Measurements from ENCODE around the gene MYLK.

MYLK gene

DNA sequence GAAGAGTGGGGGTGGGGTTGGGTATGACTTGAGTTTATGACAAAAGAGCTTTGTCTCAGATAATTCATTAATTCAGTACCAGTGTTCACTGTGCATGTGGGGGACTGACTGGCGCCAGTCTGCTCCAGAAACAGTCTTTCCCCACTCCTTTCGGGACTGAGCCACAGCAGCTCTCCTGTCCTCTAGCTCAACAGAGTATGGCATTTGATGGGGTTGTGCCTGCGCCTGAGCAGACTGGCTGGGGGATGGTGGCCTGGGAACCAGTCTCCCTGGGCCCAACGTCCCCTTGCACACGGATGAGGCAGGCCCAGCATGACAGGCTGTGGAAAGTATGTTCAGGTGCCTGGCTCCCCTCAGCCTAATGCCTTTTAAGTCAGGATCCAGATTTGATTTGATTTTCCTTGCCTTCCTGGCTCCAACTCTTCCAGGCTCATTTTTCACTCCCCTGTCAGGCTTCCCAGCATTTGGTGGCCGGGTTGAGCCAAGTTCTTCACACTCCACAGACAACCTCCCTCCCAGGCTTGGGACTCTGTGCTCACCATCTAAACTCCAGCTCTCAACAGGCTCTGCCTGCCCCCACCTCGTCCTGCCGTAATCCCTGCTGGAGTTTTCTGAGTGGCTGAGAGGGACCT, 105.0 kb downstream of the MYLK start:
- intact Hi-C loops (cut with DNase I) = no loop called here
- DNase-seq = peak in 2 of 10 donors; percentile 42 to 48

DNA sequence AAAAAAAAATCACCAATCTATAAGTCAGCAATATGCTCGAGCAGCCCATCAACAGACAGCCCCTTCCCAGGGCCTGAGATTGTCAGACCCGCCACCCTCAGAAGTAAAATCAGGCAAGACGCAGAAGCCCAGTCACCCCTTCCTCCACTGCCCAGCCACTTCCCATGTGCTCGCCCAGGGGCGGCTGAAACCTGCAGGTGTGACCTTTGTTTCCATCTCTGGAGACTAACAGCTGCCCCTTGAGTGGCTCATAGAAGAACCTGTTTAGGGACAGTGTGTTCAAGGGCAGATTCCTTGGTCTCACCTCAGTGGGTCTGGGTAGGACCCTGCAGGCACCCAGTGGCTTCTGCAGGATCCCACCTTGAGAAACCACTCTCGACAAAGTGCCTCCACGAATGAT, 105.6 kb downstream of the MYLK start:
- intact Hi-C loops (cut with DNase I) = no loop called here
- DNase-seq = no peak

DNA sequence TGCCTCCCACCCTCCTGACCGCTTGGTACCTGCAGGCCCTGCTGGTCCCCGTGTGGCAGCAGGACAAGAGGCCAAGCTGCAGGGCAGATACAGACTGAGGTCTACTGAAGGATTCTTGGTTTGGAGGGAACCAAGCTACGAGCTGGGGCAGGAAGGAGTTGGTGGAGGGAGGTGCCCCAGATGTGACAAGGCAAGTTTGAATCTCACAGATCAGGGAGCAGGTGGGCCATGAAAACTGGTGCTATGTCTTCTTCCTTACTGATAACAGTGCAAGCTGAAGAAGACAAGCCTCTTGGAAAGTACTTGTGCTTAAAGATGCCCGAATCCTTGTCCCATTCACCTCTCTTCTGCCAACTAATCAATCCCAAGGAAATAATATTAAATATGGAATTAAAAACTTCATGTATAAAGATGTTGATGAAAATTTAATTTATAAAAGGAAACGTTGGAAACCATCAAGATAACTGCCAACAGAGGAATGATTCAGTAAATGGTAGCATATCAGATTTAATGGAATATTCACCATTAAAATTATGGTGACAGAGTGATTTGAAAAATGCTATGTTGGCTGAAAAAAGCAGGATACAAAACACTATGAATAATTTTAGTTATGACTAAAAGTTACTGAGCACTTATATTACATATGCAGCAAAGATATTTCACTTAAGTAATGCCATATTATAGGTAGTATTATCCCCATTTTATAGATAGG, 107.9 kb downstream of the MYLK start:
- intact Hi-C loops (cut with DNase I) = no loop called here

DNA sequence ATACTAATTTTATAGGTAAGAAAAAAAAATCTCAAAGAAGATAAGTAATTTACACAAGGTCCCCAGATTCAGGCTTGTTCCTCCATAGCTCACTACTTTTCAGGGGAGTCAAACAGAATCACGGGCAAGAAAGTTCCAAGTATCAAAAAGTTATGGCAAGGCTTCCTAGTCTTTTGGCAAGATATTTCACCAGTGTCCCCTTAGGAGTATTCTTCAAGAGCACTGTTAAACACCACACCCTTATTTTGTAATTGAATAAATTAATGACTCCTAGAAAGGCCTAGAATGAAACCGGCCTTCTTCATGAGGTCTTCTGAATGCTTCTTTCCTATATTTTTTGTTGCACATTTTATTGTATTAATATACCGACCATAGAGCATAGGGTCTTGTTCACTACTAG, 109.7 kb downstream of the MYLK start:
- intact Hi-C loops (cut with DNase I) = no loop called here
- no peak for DNase-seq

More for the DNA sequence above, 107.9 kb downstream of the MYLK start:
- no peak for DNase-seq

DNA sequence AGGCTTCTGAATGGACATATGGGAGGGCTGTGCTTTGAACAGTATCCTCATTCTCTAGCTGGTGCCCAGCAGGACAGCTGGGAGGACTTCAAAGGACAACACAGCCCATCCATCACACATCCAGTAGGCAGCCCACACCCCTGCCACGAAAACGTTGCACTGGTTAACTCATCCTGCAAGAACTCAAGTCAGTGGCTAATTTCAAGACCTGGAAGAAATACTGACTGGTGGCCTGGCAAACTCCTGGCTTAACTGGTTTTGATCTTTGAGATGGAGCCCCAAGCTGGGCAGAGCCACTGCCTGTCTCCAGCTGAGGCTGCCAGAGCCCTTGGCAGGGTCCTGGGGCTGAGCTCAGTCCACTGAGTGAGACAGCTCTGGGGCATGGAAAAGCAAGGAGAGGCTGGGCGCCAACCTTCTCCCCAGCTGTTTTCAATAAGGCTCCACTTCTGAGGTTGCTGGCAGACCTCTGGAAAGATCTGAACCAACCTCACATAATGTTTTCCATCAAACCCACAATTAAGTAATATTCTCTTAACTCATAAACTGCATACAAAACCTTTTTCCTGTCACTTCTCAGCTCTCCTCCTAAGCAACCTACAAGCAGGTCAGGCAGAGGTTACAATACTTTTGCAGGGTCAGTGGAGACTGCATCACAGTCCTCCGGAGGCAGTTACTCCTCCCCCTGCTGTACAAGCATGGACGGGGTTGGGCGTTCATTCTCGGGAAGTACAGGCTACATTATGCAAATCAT, 110.3 kb downstream of the MYLK start:
- DNase-seq = peak in 7 of 10 donors; percentile 26 to 94 (median 47)

DNA sequence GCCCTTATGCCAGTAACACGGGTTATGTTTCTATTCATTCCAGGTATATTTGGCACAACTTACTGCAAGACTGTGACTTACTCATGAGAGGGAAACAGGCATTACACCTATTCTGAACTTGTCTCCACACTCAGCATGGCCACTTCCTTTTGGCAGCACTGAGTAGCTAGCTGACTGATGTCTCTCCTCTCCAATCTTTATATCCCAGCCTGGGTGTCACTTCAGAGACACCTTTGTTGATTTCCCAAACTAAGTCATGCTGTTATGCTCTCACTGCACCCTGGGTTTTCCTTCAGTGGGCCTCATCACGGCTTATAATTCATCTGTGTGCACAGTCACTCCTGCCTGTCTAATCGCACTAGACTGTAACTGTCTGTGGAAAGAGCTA, 114.8 kb downstream of the MYLK start:
- intact Hi-C loops (cut with DNase I) = no loop called here

More for the DNA sequence above, 110.3 kb downstream of the MYLK start:
- intact Hi-C loops (cut with DNase I) = no loop called here

DNA sequence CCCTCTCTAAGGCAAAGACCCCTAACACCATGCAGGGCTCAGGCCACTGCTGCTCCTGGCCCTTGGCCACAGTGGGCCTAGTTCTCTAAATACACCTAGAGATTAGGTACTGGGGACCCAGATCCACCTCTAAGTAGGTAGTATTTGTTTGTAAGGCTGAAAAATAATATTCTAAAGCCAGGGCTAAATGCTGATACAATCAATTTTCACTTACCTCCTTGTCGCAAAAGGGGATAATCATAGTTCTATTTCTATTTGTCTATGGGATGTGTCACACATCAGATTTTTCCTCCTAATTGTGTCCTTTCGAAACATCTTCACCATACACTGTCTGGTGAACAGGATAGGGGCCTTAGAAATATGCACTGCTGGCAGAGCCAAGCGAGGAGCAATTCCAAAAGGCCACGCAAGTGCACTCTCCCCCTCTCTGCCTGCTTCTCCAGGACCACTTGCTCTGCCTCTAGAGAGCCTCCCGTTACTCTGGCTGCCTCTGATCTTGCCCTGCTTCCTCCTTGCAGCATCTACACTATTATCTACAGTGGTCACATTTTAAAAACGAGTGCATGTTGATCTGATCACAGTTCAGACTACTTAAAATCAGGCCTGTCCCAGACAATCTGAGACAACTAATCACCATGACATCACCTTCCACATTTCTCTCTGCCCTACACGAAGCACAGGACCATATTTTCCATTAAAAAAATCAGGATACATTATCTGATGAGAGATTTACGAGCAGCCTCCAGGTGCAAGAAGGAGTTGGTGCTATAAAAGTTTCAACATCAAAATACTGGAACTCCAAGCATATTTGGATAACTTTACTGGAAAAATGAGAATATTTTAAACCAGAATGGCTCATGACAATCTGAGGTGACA, 115.4 kb downstream of the MYLK start:
- intact Hi-C loops (cut with DNase I) = no loop called here
- no peak for DNase-seq

More for the DNA sequence above, 114.8 kb downstream of the MYLK start:
- DNase-seq = no peak

DNA sequence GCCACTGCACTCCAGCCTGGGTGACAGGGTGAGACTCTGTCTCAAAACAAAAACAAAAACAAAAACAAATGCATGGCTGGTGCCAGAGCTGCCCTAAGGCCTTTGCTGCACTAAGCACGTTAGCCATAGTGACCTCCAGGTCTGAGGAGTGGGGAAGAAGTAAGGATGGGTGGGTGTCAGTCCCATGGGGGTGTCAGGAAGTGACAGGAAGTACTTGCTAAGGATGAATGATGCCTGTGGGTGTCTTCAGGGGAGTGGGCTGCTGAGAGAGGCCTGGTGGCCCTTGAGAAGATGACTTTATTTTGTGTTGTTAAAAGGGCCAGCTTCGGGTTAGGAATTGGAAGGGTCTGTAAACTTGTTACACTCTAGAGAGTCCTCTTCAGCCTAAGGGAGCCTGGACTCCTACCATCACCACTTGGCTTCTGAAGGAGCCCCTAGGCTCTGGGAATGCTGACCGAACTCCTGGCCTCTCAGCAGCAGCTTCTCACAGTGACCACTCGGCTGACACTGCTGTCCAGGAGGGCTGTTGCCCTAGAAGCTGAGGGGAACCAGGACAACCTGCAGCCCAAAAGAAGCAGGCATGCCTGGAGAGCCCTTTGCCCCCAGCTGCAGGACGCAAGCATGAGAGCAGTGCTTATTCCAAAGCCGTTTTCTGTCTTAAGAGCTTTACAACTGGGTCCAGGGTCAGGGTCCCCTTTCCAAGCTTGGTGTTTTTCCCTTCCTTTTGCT, 116.4 kb downstream of the MYLK start:
- DNase-seq = no peak
- intact Hi-C loops (cut with DNase I) = no loop called here

DNA sequence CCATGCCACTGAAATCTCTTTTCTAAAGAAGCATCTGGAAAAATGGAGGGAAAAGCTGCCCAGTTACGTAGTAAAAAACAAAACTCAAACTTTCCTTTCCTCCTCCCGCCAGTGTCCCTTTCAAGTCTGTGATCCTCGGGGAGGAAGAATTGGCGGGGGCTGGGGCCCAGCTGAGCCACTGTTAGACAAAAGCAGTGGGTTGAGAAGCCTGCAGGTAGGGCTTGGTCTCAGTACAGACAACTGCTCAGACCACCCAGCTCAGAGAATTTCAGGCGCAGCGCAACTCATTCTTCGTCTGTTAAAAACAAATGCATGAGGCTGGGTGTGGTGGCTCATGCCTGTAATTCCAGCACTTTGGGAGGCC, 117.1 kb downstream of the MYLK start:
- intact Hi-C loops (cut with DNase I) = no loop called here
- no peak for DNase-seq

DNA sequence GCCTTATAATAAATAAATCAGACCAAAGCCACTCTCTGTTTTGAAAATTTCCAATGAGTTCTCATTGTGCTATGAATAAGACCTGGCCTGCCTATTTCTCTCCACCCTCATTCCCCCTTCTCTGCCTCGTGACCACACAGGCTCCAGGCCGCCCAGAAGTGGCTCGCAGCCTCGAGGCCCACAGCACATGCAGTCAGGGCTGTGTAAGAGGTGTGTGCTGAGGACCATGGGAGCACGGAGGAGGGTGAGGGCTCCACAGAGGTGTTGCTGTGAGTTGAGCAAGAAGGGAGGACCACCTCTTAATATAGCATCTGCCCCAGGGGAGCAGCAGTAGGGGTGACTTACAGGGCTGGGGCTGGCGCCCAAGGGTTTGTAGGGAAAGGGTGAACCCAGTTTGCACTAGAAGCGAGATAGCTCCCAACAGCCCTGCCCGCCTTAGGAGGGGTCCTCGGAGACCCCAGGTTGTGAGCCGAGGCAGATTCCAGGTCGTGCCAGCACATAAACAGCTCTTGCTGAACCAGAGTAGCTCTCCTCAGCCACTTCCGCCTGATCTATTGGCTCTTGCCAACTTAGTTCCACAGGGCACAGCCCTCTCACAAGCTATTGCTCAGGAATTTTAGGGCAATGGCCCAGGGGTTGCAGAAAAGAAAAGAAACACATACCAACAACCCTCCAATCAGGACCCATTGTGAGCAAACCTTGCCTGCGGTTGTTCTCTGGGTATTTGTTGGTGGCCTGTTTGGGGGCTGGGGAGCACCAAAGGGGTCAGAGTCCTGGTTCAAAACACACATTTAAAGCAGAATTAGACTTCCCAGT, 117.7 kb downstream of the MYLK start:
- intact Hi-C loops (cut with DNase I) = no loop called here
- no peak for DNase-seq

DNA sequence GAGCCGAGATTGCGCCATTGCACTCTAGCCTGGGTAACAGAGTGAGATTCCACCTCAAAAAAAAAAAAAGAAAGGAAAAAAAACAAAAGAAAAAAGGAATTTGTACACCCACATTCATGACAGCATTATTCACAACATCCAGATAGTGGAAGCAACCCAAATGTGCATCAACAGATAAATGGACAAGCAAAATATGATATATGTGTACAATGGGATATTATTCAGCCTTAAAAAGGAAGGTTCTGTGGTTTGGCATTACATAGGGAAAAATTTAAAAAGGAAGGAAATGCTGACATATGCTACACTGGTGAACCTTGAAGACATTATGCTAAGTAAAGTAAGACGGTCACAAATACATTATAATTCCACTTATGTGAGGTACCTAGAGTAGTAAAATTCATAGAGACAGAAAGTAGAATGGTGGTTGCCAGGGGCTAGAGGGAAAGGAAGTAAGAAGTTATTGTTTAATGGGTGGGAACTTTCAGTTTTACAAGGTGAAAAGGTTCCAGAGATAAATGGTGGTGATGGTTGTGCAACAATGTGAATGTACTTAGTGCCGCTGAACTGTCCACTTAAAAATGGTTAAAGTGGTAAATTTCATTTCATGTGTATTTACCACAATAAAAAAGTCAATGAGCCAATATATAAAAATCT, 118.5 kb downstream of the MYLK start:
- DNase-seq = no peak

DNA sequence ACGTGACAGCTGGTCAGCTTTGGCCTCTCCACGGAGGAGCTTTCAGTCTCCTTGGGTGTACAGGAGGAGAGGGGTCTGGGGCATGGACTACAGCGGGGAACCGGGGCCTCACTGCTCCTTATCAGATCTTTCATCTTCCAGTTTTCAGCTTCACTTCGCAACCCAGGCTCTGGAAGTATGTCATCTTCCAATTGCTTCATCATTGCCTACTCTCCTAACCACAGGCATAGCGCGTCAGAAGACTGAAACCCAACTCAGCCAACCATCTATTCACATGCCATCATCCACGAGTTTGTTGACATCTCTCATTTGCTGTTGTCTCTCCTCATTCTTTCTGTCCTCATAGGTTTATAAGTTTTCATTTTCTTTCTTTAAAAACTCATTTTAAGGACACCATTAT, 119.5 kb downstream of the MYLK start:
- intact Hi-C loops (cut with DNase I) = no loop called here
- no peak for DNase-seq

More for the DNA sequence above, 118.5 kb downstream of the MYLK start:
- intact Hi-C loops (cut with DNase I) = no loop called here

DNA sequence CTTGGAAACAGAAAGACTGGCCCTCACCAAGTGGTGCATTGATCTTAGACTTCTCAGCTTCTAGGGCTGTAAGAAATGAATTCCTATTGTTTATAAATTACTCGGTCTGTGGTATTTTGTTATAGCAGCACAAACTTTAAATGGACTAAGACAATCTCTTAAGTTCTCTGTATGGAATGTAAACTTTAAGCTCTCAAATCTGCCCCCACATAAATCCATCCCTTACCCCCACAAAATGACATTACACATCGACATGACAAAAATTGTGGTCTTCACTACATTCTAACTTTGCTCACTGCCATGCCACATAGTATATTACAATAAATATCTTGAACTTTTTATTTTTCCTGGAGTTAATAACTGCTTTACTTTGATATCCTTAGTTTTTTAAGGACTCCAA, 121.3 kb downstream of the MYLK start:
- no peak for DNase-seq
- intact Hi-C loops (cut with DNase I) = no loop called here

DNA sequence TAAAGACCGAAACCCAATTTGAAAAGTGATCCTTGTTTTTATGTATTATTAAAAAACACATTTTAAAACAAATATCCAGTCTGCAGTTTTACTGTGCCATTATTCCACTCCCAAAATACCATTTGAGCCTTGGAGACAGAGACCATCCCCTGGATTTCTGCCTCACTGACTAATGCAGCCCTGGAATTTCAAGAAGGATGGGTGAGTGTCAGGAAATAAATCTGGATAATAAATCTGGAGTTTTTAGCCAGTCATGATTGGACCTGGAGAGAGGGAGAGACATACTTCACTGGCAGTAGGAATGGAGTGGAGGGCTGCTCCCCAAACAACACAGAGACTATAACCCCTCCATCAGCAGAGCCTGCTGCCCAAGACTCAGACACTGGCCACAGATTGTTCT, 123.3 kb downstream of the MYLK start:
- intact Hi-C loops (cut with DNase I) = no loop called here
- no peak for DNase-seq

DNA sequence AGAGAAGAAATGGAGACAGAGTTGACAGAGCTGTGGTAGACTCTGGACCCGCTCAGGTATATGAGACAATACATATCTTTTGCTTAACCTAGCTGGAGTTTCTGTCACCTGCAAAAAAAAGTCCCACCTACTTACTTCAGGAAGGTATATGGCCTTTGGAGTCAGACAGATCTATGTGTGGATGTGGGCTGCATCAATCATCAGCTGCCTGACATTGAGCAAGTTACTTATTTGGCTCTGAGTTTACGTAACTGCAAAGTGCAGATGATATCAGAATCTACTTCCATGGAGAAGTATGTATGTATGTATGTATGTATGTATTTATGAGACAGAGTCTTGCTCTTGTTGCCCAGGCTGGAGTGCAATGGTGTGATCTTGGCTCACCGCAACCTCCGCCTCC, 124.3 kb downstream of the MYLK start:
- no peak for DNase-seq
- intact Hi-C loops (cut with DNase I) = no loop called here

DNA sequence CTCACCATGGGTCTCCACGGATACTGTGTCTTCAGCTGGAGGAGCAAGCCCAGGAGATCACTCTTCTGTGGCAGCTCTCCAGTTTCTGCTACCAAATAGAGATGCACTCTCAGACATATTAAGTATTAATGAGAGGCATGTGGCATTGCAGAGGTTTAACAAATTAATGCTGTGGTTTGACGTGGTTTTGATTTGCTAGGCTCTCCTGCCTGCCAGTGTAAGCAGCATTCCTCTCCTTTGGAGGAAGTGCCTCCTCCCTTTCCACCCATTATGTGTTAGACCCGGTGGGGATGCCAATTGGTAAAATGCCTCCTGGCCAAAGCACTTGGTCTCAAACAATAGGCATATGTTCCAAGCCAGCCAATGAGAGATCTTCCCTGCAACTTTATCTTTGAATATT, 124.8 kb downstream of the MYLK start:
- DNase-seq = no peak
- intact Hi-C loops (cut with DNase I) = no loop called here

DNA sequence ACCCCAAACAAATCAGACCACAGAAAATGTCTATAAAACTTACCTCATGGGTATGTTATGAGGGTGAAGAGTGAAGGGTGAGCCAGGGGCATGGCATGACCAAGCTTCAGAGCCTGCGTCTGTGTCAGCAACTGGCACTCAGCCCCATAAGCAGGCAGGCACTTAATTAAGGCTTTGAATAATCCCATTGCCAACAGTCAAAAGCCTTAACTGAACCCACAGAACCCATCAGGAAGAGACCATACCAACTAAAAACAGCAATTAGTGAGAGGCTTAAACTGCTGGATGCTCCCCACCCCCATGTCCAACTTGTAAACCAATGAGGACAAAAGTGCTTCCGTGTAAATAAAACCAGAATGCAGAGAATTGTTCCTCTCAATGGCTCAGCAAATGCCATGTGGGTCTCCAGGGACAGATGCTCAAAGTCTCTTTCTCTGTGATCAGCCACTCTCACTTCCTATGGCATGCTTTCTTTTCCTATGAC, 126.0 kb downstream of the MYLK start:
- intact Hi-C loops (cut with DNase I) = no loop called here
- DNase-seq = no peak

DNA sequence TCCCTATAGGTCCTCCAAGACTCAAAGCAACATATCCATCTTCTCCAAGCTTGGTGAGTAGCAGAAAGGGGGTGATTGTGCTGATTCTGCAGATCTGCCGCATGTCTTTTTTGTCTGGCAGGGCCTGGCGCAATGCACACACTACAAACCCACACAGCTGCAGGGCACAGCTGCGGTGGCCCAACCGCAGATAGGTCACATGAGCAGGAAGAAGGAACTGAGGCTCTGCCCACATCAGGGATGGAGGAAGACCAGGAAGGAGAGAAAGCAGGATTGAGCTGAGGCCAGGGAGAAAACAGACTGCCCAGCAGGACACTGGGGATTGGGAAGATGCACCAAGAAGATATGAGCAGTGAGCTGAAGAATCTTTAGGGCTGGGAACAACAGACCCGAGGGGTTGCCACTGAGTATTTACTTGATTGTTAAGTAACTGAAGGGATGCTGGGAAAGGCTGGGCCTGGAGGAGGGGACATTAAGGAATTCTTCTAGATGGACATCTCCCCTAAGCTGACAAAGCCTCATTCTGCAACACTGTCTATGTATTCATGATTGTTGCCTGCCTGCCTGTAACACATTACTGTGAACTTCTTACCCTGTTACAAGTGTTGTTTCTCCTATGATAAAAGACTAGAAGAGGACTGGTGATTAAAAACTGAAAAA, 126.7 kb downstream of the MYLK start:
- peak in 8 of 10 donors; percentile 36 to 96 (median 66) for DNase-seq
- intact Hi-C loops (cut with DNase I) = no loop called here

Data from posterior cingulate gyrus (tissue), 11 donors.